GM19193 (cell line): ENCODE measurements around the gene XXYLT1.

ENCODE experiments used
- POLR2A ChIP-seq: IDR thresholded peaks from 4 replicates; pipeline ENCODE4 v1.6.1; 2011; ENCODE audit not compliant: insufficient read depth, insufficient read length; ENCODE audit errors: extremely low read depth

Gene XXYLT1

DNA sequence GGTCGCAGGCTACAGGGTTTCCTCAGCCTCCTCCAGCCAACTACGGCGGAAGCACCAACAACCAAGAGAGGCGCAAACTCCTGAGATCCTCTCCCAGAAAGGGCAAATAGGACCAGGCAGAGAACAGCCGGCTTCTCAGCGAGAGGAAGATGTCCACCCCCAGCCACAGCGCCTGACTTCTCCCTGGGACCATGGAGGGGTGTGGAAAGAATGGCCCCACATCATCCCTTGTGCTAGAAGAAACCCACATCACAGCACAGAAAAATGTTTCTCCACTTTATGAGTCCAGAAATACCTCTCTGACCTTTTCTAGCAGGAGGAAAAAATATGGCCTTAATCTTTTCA is 105.7 kb downstream of the XXYLT1 start:
- TF ChIP-seq POLR2A, result no peak

DNA sequence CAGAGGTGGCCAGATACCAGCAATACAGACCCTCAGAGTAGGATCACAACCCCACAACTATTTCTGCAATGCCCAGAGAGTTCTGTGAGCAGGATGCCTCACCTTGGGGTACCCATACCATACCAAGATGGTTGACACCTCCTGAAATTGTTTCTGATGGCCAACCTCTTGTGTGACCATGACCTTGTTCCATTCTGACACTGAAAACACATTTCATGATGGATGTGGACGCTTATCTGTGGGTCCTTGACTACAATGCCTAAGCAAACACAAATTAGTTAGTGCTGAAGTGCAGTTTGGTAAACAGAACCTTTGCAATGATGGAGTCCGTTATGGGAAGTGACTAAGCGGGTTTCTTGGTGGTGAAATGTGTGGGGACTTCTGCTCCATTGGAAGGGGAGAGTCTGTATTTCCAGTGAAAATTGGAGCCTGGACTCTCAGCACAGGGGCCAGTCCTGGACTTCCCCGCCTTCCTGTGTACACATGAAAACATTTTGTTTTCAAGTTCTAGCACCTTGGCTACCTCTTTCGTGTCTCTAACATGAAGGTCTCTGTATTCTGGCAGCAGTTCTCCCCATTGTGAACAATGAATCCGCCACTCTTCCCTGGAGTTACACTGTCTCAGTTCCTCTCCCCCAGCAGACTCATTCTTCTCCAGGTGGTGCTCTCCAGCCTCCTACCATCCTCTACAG is 106.2 kb downstream of the XXYLT1 start:
- TF ChIP-seq POLR2A, result no peak

DNA sequence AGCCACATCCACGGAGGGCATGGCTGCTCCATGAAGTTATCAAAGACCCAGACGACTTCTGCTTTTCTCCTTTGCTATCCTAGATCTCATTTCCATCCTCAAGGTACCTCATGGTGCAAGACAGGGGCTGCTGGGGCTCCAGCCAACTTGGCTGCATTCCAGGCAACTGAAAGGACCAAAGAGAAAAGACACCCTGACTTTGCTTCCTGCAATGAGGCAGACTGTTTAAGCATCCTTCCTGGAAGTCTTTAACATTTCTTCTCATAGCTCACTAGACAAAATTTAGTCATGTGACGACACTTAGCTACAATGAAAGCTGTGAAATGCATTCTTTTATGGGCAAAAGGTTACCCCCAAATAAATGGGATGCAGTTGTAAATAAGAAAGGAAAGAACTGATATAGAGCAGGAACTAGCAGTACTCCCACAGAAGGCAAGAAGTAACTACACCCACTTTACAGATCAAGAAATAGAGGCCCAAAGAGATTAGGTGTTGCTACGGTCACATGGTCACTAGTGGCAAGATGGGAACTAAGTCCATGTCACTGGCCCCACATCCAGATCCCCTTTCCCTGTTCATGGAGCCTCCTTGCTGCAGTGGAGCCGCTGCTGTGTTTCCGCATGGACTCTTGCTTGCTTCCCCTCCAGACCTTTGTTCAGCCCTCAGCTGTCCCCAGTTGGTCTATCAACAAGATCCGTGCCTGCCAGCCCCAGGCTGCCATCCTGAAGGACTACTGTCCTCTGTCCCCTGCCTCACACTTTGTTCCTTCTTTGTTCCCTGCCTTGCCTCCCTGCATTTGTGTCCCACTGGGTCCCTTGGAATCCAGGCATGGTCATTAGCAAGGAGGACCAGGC is 107.0 kb downstream of the XXYLT1 start:
- TF ChIP-seq POLR2A, result no peak

DNA sequence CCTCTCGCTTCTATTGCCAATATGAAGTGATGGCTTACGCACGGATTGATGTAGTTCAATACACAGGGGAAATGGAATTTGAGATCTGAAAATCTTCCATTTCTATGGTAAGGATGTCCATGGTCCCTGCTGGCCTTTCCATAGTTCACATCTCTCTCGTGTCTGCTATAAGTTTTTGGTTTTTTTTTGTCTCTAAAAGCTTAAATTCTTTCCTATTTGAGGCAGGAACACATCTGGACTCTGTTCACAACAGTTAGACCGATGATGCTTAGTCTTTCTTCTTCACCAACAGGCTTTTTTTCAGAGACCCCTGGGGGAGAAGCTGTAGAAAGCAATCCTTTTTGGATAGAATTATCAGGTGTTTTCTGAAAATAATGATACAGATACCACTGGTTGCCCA is 108.1 kb downstream of the XXYLT1 start:
- no peak for TF ChIP-seq POLR2A

DNA sequence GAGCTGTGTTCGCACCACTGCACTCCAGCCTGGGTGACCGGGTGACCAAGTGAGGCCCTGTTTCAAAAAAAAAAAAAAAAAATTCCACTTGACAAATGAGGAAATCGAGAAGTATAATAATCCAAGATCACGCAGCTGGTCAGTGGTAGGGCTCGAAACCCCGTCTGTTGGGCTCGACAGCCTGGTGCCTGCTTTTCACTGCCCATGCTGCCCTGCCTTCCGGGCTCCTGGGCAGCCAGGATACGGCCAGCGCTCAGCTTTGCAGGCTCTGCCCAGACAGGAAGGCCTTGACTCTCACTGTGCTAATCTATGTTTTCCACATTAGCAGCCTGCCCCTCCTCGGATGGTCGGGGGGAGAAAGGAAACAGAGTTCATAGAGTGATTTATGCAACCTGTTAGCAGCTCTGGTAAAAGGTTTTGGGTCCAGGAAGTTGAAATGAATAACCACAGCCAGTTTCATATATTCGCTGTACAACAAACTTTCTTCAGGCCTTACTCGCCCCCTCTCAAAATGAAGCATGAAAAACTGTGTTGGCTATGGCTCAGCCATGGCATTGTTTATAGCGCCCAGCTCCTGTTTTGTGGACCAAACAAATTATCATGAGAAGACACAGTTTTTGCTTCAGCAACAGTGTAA is 108.8 kb downstream of the XXYLT1 start:
- TF ChIP-seq POLR2A, result peak; percentile 34

DNA sequence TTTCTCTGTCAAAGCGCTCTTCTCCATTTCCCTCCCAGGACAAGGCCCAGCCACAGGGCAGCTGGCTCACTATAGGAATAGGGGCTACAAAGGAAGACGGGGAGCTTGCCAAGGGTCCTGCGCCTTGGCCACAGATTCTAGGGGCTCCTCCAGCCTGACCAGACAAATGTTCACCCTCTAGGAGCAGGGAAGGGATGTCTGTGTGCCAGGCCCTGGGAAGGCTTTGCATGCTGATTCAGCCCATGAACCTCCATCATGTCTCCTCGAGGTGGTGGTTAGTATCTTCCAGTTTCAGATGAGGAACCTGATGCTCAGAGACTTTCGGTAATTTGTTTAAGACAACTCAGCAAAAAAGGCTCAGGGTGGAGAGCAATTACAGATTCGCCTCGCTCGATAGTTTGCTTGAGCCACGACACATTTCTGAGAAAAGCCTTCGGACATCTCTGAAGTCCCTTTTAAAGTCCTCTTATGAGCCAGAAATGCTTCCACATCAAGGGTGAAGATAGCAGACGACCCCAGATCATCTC is 110.0 kb downstream of the XXYLT1 start:
- TF ChIP-seq POLR2A, result no peak

DNA sequence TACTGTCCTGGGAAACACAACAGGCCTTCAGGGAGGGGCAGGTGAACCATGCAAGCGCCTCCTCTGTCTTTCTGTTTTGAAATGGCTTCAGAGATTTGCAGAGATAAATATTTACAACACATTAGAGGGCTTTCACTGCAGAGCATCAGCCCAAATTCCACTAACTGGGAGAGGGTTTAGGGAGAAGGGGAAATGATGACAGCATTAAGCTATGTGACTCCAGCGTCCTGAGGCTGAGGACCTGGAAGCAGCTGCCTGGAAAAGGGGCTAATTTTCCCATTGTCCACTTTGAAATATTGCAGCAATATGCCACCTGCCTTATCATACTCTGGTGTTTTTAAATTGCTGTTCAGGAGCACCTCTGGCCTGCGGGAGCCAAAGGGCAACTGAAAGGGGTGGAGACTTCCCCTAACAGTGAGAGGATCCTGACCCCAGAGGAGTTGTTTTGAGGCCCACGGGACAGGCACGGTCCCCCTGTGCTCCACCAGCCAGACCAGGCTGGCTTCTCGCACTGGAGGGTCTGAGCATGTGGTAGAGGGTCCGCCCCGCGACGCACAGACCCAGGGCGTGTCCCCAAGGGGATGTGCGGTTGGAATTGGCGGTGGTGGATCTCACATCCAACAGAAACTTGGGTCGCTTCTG is 110.6 kb downstream of the XXYLT1 start:
- no peak for TF ChIP-seq POLR2A

DNA sequence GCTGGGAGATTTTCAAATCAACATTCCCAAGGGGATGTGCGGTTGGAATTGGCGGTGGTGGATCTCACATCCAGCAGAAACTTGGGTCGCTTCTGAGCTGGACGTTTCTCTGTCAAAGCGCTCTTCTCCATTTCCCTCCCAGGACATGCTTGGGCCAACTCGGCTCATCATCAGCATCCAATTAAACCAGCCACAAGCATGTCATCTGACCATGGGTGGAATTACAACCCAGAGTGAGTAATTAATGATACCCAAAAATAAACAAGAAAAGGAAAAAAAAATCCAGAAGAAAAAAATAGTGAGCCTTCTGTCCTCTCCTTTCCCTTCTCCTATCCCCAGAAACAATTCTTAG is 111.2 kb downstream of the XXYLT1 start:
- no peak for TF ChIP-seq POLR2A

DNA sequence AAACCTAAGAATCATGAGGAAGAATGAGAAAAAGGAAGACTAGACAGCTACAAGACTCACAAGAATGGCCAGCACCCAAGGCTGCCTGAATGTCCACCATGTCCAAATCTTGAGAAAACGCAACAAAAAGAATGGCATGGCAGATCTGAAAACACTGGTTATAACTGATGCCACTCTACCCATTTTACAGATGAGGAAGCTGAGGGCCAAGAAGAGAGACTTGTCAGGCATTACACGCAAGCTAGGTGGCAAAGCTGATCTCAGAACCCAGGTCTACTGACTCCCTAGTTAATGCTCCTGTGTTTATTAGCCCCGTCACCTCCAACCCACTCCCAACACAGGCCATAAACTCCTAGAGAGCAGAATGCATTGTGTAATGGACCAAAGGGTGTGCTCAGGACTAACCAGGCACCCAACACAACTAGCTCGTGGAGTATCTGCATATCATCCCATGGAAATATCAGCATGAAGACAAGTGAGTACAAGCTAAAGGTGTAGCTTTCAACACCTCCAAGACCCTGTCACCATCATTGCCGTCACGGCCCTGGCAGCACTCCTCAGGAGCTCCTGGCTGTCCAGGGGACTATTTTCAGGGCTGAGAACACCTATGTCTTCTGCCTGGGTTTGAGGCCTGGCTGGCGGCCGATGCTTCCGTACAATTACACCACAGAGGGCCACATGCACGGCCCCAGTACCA is 111.7 kb downstream of the XXYLT1 start:
- no peak for TF ChIP-seq POLR2A

DNA sequence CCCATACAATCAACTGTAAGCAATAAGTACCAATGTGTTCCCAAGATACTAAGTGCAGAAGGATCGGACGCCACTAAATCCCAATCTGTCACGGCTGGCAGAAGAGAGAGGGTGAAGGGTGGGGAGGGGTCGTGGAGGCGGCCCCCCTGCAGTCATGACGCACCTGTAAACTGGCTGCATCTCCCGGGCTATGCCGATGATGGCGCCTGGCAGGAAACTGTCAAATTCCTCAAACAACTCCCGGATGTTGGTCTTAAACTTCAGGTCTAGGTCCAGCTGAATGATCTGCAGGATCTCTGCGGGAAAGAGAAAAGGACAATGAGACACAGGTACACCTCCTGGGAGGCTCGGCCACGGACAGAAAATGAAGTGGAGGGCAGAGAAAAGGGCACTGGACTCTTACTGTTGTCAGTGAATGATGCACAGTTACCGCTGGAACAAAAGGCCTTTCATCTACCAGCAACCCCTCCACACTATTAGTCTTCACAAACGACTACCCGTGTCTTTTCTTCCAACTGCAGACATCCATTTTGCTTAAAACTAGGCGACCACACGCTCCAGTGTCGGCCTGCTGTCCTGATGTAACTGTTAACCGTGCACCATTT is 114.6 kb downstream of the XXYLT1 start:
- no peak for TF ChIP-seq POLR2A

DNA sequence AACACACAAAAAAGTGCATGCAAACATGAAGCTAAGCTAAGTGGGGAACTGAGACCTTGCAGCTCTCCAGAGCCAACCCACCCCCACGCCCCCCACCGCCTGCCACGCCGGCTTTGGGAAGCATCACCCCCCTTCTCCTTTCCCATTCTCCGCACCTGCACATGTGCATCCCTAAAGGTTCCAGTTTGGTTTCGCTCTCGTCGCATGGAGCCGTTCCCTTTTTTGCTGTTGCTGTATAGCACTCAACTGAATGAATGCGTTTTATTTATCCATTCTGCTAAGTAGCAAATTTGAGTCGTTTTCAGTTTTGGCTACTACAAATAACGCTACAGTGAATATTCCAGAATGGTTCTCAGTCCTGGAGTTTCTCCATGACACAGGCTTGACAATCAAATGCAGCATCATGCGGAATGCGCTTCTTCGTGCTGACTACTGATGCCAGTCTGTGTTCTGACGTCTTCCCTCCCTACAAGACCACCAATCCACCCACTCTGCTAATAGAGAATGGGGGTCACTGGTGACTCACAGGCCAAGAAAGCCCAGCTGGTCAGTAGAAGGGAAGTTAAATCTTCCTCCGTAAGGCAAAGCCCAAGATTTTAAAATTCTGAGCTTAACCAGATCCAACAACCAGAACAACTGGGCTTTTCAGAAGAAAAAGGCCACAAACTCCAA is 115.3 kb downstream of the XXYLT1 start:
- TF ChIP-seq POLR2A, result no peak

DNA sequence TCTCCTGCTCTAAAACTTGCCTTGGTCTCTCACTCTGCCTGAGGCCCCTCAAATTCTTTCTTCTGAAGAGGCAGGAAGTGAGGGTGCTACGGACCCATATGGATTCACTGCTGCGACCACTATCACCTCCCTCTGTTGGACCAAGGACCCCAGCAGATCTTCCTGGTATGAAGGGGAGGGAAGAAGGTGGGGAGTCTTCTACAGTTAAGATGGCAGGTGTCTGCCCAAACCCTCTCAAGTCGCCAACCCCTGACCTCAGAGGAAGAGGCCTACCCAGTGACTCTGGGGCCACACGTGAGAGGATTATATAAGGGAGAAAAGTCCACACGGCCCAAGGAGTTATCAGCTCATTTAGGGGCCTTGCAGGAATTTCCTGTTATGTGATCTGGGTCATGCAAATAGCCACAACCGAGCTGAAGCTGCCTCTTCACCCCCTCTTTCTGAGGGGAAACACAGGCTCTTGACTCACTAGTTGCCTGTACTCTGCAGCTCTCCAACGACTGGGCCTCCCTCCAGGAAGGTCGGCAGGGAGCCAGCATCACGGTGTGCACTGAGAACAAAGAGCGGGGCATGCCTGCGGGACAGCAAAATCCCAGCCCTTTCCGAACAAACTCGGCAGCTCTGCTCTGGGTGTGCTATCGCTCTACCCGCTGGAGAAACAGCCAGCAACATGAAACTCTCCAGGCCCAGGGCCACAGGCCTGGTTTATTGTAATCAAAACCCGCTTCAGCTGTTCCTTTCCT is 116.0 kb downstream of the XXYLT1 start:
- peak; percentile 49 for TF ChIP-seq POLR2A

DNA sequence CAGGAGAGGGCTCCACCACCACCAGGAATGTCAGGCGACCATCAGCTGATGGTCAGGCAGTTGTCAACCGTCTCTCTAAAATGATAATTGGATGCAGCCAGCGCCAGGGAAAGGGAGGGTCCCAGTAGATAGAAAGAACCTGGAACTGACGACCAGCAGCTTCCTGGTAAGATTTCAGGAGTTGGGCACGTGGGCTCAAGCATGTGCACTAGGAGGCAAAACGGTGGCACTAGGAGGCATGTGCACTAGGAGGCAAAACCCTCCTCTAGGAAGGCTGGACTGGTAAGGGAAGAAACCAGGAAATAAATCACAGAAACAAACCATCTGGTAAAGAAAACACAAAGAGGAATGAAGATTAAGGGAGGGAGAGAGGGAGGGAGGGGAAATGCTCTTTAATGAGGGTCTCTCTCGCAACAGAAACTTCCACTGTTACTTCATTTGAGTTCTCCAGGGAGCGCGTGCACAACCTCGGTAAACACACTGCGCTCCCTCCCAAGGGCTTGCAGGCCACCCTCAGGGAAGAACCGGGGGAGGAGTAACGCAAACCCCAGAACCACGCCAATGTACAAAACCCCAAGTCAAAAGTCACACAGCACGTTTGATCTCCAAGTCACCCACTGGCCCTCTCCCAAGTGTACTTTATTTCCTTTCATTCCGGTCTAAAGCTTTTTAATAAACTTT is 116.7 kb downstream of the XXYLT1 start:
- TF ChIP-seq POLR2A, result no peak

DNA sequence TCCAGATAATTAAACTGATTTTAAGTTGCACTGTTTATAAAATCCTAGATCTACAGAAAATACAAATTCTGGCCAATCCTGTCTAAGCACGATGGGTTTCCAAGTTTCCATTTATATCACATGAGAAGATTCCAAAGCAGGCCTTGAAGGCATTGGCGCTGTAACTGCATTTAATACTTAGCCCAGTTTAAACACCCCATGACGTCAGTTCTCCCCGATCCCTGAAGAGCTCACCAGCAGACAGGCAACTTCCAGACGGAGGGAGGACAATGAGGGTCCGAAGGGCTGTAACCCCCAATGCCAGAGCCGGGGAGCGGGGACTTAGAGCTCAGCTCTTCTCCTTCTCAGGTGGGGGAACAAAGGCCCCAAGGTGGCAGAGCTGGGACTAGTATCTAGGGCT is 117.3 kb downstream of the XXYLT1 start:
- no peak for TF ChIP-seq POLR2A
